SU-DHL-6 (cell line): ENCODE data around the gene NADK2.
A peak's percentile ranks its signal among the peaks of the same experiment; 100 is the strongest.

Source experiments
- H2AFZ ChIP-seq: fragments of 200-600 bp; sonication (generic); 2 replicates; pipeline ENCODE4 v1.6.1; 2014; ENCODE audit warnings: low read depth, mild to moderate bottlenecking, moderate library complexity, mixed read lengths, antibody characterized with exemption, low read length; ENCODE audit not compliant: severe bottlenecking
- H3F3A ChIP-seq: fragments of 200-600 bp; shearing (Covaris generic); 2 replicates; pipeline ENCODE4 v1.6.0; 2016; ENCODE audit warnings: antibody characterized with exemption, mild to moderate bottlenecking; ENCODE audit not compliant: insufficient read depth
- H3K27ac ChIP-seq: fragments of 200-600 bp; sonication (generic); 2 replicates; pipeline ENCODE4 v1.5.1; 2016; ENCODE audit warnings: low read depth, mild to moderate bottlenecking, low read length, moderate library complexity, mixed read lengths
- H3K27me3 ChIP-seq: fragments of 200-600 bp; sonication (generic), shearing (Covaris generic); 2 replicates; pipeline ENCODE4 v1.6.0; 2014; ENCODE audit warnings: mild to moderate bottlenecking, low read length
- H3K36me3 ChIP-seq: fragments of 200-600 bp; sonication (generic); 2 replicates; pipeline ENCODE4 v1.6.1; 2014; ENCODE audit warnings: mild to moderate bottlenecking, low read length, mixed read lengths
- H3K4me2 ChIP-seq: fragments of 300-600, 200-600 bp; shearing (Covaris generic), sonication (generic); 2 replicates; pipeline ENCODE4 v1.6.0; 2014; ENCODE audit warnings: low read length, low read depth, mild to moderate bottlenecking; ENCODE audit not compliant: poor library complexity, severe bottlenecking
- H3K4me3 ChIP-seq: fragments of 200-600 bp; sonication (generic); 2 replicates; pipeline ENCODE4 v1.5.1; 2014; ENCODE audit warnings: antibody characterized with exemption, low read length, mild to moderate bottlenecking, mixed read lengths; ENCODE audit not compliant: insufficient read depth, poor library complexity, severe bottlenecking
- H3K79me2 ChIP-seq: fragments of 200-600 bp; sonication (generic); 2 replicates; pipeline ENCODE4 v1.6.1; 2014; ENCODE audit warnings: mild to moderate bottlenecking, low read length, moderate library complexity; ENCODE audit not compliant: insufficient read depth
- H3K9ac ChIP-seq: fragments of 200-600 bp; sonication (generic); 2 replicates; pipeline ENCODE4 v1.7.0; 2014; ENCODE audit warnings: mild to moderate bottlenecking, low read length
- H3K9me2 ChIP-seq: fragments of 200-600 bp; sonication (generic); replicated peaks from 2 replicates; pipeline ENCODE4 v1.6.1; 2014; ENCODE audit warnings: low read length; ENCODE audit not compliant: insufficient read depth
- H3K9me3 ChIP-seq: fragments of 200-600 bp; sonication (generic); 2 replicates; pipeline ENCODE4 v1.6.1; 2014; ENCODE audit warnings: low read length, mixed read lengths; ENCODE audit not compliant: insufficient read depth
- H4K20me1 ChIP-seq: fragments of 200-600 bp; sonication (generic); 2 replicates; pipeline ENCODE4 v1.6.1; 2014; ENCODE audit warnings: low read depth, mild to moderate bottlenecking, antibody characterized with exemption, low read length, moderate library complexity, mixed read lengths
- CTCF ChIP-seq: fragments of 200-600 bp; sonication (generic); IDR thresholded peaks from one replicate; pipeline ENCODE4 v1.5.1; 2017; ENCODE audit warnings: antibody characterized with exemption, mild to moderate bottlenecking, low read length, moderate library complexity; ENCODE audit not compliant: insufficient read depth, poor library complexity, severe bottlenecking
- EZH2phosphoT487 ChIP-seq: fragments of 200-600 bp; sonication (generic), shearing (Covaris generic); conservative IDR thresholded peaks from 2 replicates; pipeline ENCODE4 v1.6.1; 2018; ENCODE audit warnings: mild to moderate bottlenecking, antibody characterized with exemption, low read length, moderate library complexity, mixed read lengths

The NADK2 gene

GRCh38 chr5:36242534-36243485 lies 1.1 kb upstream of the NADK2 start:
- Histone ChIP-seq H4K20me1 (no peaks in the 10 kb centered on the region), H3K4me2 (peak overlapping the region; percentile 74), H3K79me2 (no peaks in the 10 kb centered on the region), H3K4me3 (peak overlapping the region; percentile 81), H3K9ac (peak overlapping the region; percentile 67), H3K9me2 (no peaks in the 10 kb centered on the region), H3K27me3 (no peaks in the 10 kb centered on the region), H2AFZ (peak overlapping the region; percentile 100), H3K36me3 (no peaks in the 10 kb centered on the region), H3F3A (peaks cover 19% of the 10 kb centered on the region; the same call in 1 of the 2 replicates), H3K9me3 (no peaks in the 10 kb centered on the region), H3K27ac (peak overlapping the region; percentile 15; the same call in 1 of the 2 replicates)
- TF ChIP-seq CTCF: no peak
- no peak for TF ChIP-seq EZH2phosphoT487

- Histone ChIP-seq H3K9ac (peak overlapping the region; percentile 67), H3F3A (peaks cover 19% of the 10 kb centered on the region; the same call in 1 of the 2 replicates), H3K27ac (peak overlapping the region; percentile 12; the same call in 1 of the 2 replicates), H3K36me3 (no peaks in the 10 kb centered on the region), H2AFZ (peak overlapping the region; percentile 72), H3K9me3 (no peaks in the 10 kb centered on the region), H3K9me2 (no peaks in the 10 kb centered on the region), H3K79me2 (no peaks in the 10 kb centered on the region), H3K27me3 (no peaks in the 10 kb centered on the region), H3K4me2 (peak overlapping the region; percentile 74), H4K20me1 (no peaks in the 10 kb centered on the region), H3K4me3 (peak overlapping the region; percentile 81)
- TF ChIP-seq CTCF (no peak), EZH2phosphoT487 (no peak)
These were observed 720 bp downstream of the NADK2 start for GRCh38 chr5:36240779-36241630.

- H3K27ac ChIP-seq: no peak overlapping the region
- no peaks in the 10 kb centered on the region for H4K20me1 ChIP-seq
- H2AFZ ChIP-seq: no peak overlapping the region
- H3K4me2 ChIP-seq: no peak overlapping the region
- H3K9ac ChIP-seq: no peak overlapping the region
- no peaks in the 10 kb centered on the region for H3K9me2 ChIP-seq
- no peaks in the 10 kb centered on the region for H3K27me3 ChIP-seq
- TF ChIP-seq CTCF: no peak
- no peak for TF ChIP-seq EZH2phosphoT487
- no peaks in the 10 kb centered on the region for H3K79me2 ChIP-seq
- peaks cover 19% of the 10 kb centered on the region; the same call in 1 of the 2 replicates for H3F3A ChIP-seq
- H3K4me3 ChIP-seq: no peak overlapping the region
- H3K9me3 ChIP-seq: no peaks in the 10 kb centered on the region
- no peaks in the 10 kb centered on the region for H3K36me3 ChIP-seq
These were observed 2.1 kb downstream of the NADK2 start for GRCh38 chr5:36239370-36240293.
